ENCODE data around the gene GGACT.

Gene GGACT

DNA sequence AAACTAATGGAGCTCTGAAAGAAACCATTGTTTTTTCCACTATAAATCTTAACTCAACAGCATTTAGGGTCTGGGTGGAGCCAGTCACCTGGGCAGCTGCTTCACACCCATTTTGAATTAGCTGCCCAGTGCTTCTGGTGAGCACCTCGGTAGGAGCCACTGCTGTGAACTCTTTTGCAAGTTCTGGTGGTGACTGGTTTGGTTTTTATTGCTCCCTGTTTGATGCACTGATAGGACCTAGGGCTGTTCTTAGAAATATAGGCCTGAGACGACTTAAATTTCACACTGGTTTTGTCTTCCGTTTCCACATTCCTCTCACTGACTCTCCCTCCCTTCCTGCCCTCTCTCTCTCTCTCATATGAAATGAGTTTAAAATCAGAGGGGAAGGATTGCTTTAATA is 103.9 kb downstream of the GGACT start:
- DNase-seq (ENCODE audit: low read depth): no peak
- TF ChIP-seq, protein P1, sequence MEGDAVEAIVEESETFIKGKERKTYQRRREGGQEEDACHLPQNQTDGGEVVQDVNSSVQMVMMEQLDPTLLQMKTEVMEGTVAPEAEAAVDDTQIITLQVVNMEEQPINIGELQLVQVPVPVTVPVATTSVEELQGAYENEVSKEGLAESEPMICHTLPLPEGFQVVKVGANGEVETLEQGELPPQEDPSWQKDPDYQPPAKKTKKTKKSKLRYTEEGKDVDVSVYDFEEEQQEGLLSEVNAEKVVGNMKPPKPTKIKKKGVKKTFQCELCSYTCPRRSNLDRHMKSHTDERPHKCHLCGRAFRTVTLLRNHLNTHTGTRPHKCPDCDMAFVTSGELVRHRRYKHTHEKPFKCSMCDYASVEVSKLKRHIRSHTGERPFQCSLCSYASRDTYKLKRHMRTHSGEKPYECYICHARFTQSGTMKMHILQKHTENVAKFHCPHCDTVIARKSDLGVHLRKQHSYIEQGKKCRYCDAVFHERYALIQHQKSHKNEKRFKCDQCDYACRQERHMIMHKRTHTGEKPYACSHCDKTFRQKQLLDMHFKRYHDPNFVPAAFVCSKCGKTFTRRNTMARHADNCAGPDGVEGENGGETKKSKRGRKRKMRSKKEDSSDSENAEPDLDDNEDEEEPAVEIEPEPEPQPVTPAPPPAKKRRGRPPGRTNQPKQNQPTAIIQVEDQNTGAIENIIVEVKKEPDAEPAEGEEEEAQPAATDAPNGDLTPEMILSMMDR (IDR thresholded peaks at IDR 0.05; ENCODE audit: insufficient read depth, low read depth, low read length, missing control alignments): no peak
- H3K4me3 ChIP-seq (ENCODE audit: low read length): no peak overlapping the region

DNA sequence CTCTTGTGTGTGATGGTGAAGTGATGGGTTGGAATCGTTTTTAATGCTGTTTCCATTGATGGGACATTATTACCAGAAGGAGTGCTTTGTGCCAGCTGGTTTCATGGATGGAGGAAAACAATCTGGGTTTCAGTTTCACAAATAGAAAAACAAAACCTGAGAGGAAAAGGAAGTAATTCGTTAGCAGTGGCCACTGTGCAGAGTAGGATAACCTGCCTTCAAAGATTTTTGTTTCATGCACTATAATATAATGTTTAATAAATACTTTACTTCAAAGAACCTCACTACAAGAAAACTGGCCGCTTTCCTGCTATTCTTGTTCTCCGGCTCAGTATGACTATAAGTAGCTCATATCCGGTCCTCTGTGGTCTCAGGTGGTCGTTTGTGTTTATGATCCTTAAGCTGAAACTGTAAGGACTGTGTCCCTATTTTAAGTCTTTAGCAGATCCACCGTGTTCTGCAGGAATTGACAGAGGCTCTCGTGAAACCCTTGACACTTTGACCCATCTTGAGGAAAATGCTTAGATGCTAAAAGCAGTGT is 104.7 kb downstream of the GGACT start:
- H3K4me3 ChIP-seq (ENCODE audit: low read length): no peak overlapping the region
- TF ChIP-seq, protein P1 (IDR thresholded peaks at IDR 0.05; ENCODE audit: insufficient read depth, low read depth, low read length, missing control alignments): no peak
- no peak for DNase-seq (ENCODE audit: low read depth)

DNA sequence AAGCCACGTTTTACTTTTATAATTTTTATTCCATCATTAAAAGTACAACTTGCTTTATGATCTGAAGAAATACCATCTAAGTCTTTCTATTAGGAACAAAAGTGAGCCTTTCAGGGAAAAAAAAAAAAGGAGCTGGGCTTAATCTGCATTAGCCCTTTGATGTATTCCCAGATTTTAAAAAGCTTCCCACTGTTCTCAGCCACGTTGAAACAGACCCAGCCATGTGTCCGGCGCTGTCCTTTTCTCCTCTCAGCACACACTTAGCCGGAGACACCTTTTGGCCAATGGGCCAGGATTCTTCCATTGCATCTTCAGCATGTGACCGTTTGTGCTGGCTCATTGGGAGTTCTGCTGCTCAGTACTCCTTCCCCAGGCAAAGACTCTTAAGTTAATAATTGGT is 105.5 kb downstream of the GGACT start:
- DNase-seq (ENCODE audit: low read depth): no peak
- H3K4me3 ChIP-seq (ENCODE audit: low read length): no peak overlapping the region
- TF ChIP-seq, protein P1 (IDR thresholded peaks at IDR 0.05; ENCODE audit: insufficient read depth, low read depth, low read length, missing control alignments): no peak

DNA sequence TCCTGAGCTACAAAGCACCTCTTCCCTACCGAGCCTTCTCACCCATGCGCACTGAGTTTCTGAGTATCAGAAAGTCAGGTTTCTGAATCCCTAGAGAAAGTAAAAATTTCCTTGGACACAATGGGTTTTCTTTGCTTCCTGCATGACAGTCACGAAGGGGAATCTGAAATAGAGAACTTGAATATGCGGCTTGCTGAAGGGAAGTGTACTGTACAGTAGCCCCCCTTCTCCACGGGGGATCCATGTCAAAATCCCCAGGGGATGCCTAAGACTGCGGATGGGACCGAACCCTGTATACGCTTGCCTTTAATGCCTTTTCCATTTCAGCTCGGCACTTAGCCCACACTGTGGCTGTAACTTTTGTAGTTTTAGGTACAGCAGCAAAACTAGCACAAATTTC is 107.9 kb downstream of the GGACT start:
- TF ChIP-seq, protein P1 (IDR thresholded peaks at IDR 0.05; ENCODE audit: insufficient read depth, low read depth, low read length, missing control alignments): no peak
- no peak overlapping the region for H3K4me3 ChIP-seq (ENCODE audit: low read length)
- no peak for DNase-seq (ENCODE audit: low read depth)

Data from epithelial cell of esophagus (primary cell).